ENCODE results near the gene NRTN.
"Not testable (repeated sequence)": the region's sequence is repeated elsewhere in the genome, so short reads cannot be mapped to it uniquely, and the experiment has no call there.

NRTN gene

GRCh38 chr19:5839065-5840017, 34.5 kb downstream of the NRTN start, which contains the start of gene FUT6:
FUT6 (minus strand) TSS chr19:5839702; CDS start chr19:5832567, 7,135 bp downstream.
- no peak for DNase-seq

GRCh38 chr19:5841735-5842111, 36.9 kb downstream of the NRTN start:
- DNase-seq, result not testable (repeated sequence)

GRCh38 chr19:5843295-5843927, 38.5 kb downstream of the NRTN start:
- no peak for DNase-seq

- DNase-seq, result no peak
These were observed 39.9 kb downstream of the NRTN start for GRCh38 chr19:5844456-5845433.

- not testable (repeated sequence) for DNase-seq
These were observed 43.0 kb downstream of the NRTN start for GRCh38 chr19:5847846-5848245.

GRCh38 chr19:5848621-5849020, 43.8 kb downstream of the NRTN start:
- DNase-seq, result not testable (repeated sequence)

GRCh38 chr19:5850189-5850588, 45.3 kb downstream of the NRTN start:
- DNase-seq, result no peak

GRCh38 chr19:5850743-5851293, 46.0 kb downstream of the NRTN start:
- peak; percentile 76 for DNase-seq

- DNase-seq, result no peak
These were observed 46.4 kb downstream of the NRTN start, which contains the start of gene FUT3 for GRCh38 chr19:5851302-5851701. FUT3 (minus strand) TSS chr19:5851449.

GRCh38 chr19:5854121-5854520, 49.3 kb downstream of the NRTN start:
- DNase-seq, result not testable (repeated sequence)

GRCh38 chr19:5855151-5855550, 50.3 kb downstream of the NRTN start:
- not testable (repeated sequence) for DNase-seq

- no peak for DNase-seq
These were observed 52.6 kb downstream of the NRTN start for GRCh38 chr19:5857203-5858081.

GRCh38 chr19:5863030-5863665, 58.3 kb downstream of the NRTN start:
- no peak for DNase-seq

GRCh38 chr19:5864013-5864720, 59.3 kb downstream of the NRTN start:
- DNase-seq, result no peak

GRCh38 chr19:5864725-5865486, 60.0 kb downstream of the NRTN start:
- no peak for DNase-seq

- no peak for DNase-seq
These were observed 60.9 kb downstream of the NRTN start for GRCh38 chr19:5865772-5866171.

GRCh38 chr19:5867201-5868136, 62.6 kb downstream of the NRTN start:
- no peak for DNase-seq

GRCh38 chr19:5870986-5871394, 66.1 kb downstream of the NRTN start:
- no peak for DNase-seq

All from fibroblast of upper back skin (primary cell).